Measurements from ENCODE around the gene ZSCAN10. TPM values are rescaled to one million over a fixed set of nuclear protein-coding genes. Genes with fewer than 3 reads are reported as not detected.

The ZSCAN10 gene
- total and polyA plus RNA-seq, 2 of the 13 experiments (the other 11 are each of a cell fraction or from before 2014, with no cell fraction given) = not detected

DNA sequence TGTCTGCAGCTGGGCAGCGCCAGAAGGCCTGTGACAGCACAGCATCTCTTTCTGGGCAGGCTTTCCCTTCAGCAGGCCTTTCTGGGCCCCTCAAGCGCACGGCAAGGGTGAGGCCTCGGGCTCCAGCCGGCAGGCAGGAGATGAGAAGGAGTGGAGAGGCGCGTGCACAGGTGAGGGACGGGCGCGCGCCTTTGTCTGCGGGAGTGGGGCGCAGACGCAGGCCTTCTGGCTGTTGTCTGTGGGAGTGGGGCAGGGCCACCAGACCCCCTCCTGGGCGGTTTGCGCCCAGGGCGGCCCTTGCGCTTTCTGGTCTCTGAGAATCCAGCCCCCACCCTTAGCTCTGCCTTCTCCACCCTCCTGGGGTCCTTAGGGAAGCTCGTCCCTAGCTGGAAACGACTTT is 19.8 kb upstream of the ZSCAN10 start:
- no TSS peak for BruUV-seq (replicated peaks)
- Histone ChIP-seq H3K4me2 (ENCODE audit: low read depth, low read length) (no peak overlapping the region), H4K20me1 (ENCODE audit: insufficient read depth, low read length) (no peaks in the 10 kb centered on the region), H3K4me3 (replicated peaks in 1 of 3; ENCODE audit: insufficient read depth in 1 of 3, low read depth in 2 of 3, low read length in 3 of 3) (no peak overlapping the region), H3K79me2 (ENCODE audit: insufficient read depth, low read length) (no peaks in the 10 kb centered on the region), H3K4me1 (ENCODE audit: insufficient read depth, low read length) (peaks cover 14% of the 10 kb centered on the region), H2AFZ (ENCODE audit: low read length) (no peak overlapping the region), H3K9me3 (ENCODE audit: low read length) (no peaks in the 10 kb centered on the region), H3K36me3 (replicated peaks in 1 of 2; ENCODE audit: control insufficient read depth in 1 of 2, insufficient read depth in 2 of 2, low read length in 2 of 2) (peaks cover 4 to 9% of the 10 kb centered on the region in 2 experiments; a peak in 4 of 5 replicates), H3K9ac (ENCODE audit: insufficient read depth, low read depth, low read length) (no peak overlapping the region), H3K27me3 (ENCODE audit: control insufficient read depth in 1 of 2, insufficient read depth in 2 of 2, low read length in 2 of 2) (no peaks in the 10 kb centered on the region), H3K27ac (ENCODE audit: extremely low read length, insufficient read depth, low read length) (no peak overlapping the region)
- 95% methylated on average over 20 of the region's 20 CpGs for WGBS (ENCODE audit: low lambda C conversion rate)
- TF ChIP-seq, protein P1, sequence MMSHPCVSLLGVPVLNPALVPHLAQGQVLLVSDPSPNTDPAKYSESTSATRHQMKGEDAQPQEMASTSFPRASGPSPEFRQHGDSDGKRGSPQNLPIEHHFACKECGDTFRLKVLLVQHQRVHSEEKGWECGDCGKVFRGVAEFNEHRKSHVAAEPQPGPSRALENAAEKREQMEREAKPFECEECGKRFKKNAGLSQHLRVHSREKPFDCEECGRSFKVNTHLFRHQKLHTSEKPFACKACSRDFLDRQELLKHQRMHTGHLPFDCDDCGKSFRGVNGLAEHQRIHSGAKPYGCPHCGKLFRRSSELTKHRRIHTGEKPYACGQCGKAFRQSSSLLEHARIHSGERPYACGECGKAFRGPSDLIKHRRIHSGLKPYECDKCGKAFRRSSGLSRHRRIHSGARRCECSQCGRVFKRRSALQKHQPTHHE (CRISPR knock-in tag; IDR thresholded peaks at IDR 0.05; ENCODE audit: borderline replicate concordance) = no peak
- TF ChIP-seq TEAD2 (CRISPR knock-in tag; IDR thresholded peaks at IDR 0.05) = no peak
- no peak for TF ChIP-seq ZBTB3 (CRISPR knock-in tag; IDR thresholded peaks at IDR 0.05; ENCODE audit: borderline replicate concordance, low read depth)
- TF ChIP-seq, protein P2, sequence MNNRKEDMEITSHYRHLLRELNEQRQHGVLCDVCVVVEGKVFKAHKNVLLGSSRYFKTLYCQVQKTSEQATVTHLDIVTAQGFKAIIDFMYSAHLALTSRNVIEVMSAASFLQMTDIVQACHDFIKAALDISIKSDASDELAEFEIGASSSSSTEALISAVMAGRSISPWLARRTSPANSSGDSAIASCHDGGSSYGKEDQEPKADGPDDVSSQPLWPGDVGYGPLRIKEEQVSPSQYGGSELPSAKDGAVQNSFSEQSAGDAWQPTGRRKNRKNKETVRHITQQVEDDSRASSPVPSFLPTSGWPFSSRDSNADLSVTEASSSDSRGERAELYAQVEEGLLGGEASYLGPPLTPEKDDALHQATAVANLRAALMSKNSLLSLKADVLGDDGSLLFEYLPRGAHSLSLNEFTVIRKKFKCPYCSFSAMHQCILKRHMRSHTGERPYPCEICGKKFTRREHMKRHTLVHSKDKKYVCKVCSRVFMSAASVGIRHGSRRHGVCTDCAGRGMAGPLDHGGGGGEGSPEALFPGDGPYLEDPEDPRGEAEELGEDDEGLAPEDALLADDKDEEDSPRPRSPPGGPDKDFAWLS (CRISPR knock-in tag; IDR thresholded peaks at IDR 0.05; ENCODE audit: borderline replicate concordance) = no peak
- TF ChIP-seq PHB2 (IDR thresholded peaks at IDR 0.05; ENCODE audit: partially characterized antibody) = no peak
- TF ChIP-seq, protein P3, sequence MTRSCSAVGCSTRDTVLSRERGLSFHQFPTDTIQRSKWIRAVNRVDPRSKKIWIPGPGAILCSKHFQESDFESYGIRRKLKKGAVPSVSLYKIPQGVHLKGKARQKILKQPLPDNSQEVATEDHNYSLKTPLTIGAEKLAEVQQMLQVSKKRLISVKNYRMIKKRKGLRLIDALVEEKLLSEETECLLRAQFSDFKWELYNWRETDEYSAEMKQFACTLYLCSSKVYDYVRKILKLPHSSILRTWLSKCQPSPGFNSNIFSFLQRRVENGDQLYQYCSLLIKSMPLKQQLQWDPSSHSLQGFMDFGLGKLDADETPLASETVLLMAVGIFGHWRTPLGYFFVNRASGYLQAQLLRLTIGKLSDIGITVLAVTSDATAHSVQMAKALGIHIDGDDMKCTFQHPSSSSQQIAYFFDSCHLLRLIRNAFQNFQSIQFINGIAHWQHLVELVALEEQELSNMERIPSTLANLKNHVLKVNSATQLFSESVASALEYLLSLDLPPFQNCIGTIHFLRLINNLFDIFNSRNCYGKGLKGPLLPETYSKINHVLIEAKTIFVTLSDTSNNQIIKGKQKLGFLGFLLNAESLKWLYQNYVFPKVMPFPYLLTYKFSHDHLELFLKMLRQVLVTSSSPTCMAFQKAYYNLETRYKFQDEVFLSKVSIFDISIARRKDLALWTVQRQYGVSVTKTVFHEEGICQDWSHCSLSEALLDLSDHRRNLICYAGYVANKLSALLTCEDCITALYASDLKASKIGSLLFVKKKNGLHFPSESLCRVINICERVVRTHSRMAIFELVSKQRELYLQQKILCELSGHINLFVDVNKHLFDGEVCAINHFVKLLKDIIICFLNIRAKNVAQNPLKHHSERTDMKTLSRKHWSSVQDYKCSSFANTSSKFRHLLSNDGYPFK (CRISPR knock-in tag; IDR thresholded peaks at IDR 0.05; ENCODE audit: borderline replicate concordance) = no peak
- no peak for TF ChIP-seq AGO2 (optimal IDR thresholded peaks at IDR 0.05; ENCODE audit: low read depth, low read length)
- TF ChIP-seq, protein P4, sequence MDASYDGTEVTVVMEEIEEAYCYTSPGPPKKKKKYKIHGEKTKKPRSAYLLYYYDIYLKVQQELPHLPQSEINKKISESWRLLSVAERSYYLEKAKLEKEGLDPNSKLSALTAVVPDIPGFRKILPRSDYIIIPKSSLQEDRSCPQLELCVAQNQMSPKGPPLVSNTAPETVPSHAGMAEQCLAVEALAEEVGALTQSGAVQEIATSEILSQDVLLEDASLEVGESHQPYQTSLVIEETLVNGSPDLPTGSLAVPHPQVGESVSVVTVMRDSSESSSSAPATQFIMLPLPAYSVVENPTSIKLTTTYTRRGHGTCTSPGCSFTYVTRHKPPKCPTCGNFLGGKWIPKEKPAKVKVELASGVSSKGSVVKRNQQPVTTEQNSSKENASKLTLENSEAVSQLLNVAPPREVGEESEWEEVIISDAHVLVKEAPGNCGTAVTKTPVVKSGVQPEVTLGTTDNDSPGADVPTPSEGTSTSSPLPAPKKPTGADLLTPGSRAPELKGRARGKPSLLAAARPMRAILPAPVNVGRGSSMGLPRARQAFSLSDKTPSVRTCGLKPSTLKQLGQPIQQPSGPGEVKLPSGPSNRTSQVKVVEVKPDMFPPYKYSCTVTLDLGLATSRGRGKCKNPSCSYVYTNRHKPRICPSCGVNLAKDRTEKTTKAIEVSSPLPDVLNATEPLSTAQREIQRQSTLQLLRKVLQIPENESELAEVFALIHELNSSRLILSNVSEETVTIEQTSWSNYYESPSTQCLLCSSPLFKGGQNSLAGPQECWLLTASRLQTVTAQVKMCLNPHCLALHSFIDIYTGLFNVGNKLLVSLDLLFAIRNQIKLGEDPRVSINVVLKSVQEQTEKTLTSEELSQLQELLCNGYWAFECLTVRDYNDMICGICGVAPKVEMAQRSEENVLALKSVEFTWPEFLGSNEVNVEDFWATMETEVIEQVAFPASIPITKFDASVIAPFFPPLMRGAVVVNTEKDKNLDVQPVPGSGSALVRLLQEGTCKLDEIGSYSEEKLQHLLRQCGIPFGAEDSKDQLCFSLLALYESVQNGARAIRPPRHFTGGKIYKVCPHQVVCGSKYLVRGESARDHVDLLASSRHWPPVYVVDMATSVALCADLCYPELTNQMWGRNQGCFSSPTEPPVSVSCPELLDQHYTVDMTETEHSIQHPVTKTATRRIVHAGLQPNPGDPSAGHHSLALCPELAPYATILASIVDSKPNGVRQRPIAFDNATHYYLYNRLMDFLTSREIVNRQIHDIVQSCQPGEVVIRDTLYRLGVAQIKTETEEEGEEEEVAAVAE (CRISPR knock-in tag; IDR thresholded peaks at IDR 0.05; ENCODE audit: borderline replicate concordance) = no peak
- no peak for TF ChIP-seq ZNF883 (CRISPR knock-in tag; IDR thresholded peaks at IDR 0.05; ENCODE audit: not compliant biosample characterization)
- no peak for TF ChIP-seq HNRNPH1 (optimal IDR thresholded peaks at IDR 0.05; ENCODE audit: low read depth, low read length)
- no peak for TF ChIP-seq TBP (CRISPR knock-in tag; IDR thresholded peaks at IDR 0.05)
- no peak for TF ChIP-seq ZFP36 (IDR thresholded peaks at IDR 0.05; ENCODE audit: borderline replicate concordance, low read depth, low read length, partially characterized antibody)
- no peak for TF ChIP-seq PPARG (CRISPR knock-in tag; conservative IDR thresholded peaks at IDR 0.05)
- TF ChIP-seq NCOA1 (CRISPR knock-in tag; IDR thresholded peaks at IDR 0.05) = no peak
- ChIA-PET POLR2A (interaction anchor here (1.6 kb wide), 1 partner anchor 16 kb away, joined by 11 read pairs; the partner anchor contains the start of gene ZNF213), CTCF (ENCODE audit: low intra/inter-chr PET ratio, low total read pairs) (no interaction called here)
- intact Hi-C loops (cut with micrococcal nuclease; ENCODE audit: unreplicated experiment) (no loop called here), in situ Hi-C loops (cut with HindIII; ENCODE audit: extremely low pct_ligation_motif_present, low pct_unique_long_range_greater_than_20kb) (no loop called here)
- FAIRE-seq (no peak), ATAC-seq (no peak), DNase-seq (ENCODE audit: low spot score) (no peak)
